Stimulated activated CD4-positive, alpha-beta T cell treated with anti-CD3 and anti-CD28 coated beads, Interleukin-12 subunit alpha, Interleukin-12 subunit beta, amount 100 ng/mL, for 48 hours (primary cell): ENCODE results near the gene TUBB1.

Experiments
- DNase-seq, 3 donors: peaks; one replicate each; pipeline ENCODE4 v3.0.0-alpha.2; 2020; ENCODE audit warnings: low read depth in 2 of 3, low spot score in 1 of 3

Gene TUBB1

GRCh38 chr20:58989196-58989595 is 30.0 kb upstream of the TUBB1 start:
- DNase-seq: no peak

- no peak for DNase-seq
Observed at GRCh38 chr20:58990651-58991445, 28.4 kb upstream of the TUBB1 start.

DNA sequence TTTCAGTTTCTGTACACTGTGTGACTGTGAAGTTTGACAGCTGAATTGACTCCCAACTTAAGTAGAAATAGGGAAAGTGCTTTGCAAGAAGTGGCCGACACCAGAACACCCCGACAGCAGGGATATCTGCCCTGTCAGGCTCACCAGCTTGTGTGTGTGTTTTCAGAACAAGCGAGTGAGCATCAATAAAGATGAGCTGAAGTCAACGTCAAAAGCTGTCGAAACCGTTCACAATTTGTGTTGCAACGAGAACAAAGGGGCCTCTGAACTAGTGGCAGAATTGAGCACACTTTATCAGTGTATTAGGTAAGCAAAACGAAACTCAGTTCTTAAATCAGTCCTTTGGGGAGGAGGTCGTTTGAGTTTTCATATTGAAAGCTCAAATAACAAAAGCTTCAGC is 27.5 kb upstream of the TUBB1 start:
- no peak for DNase-seq

GRCh38 chr20:58992911-58993310 is 26.3 kb upstream of the TUBB1 start:
- no peak for DNase-seq

GRCh38 chr20:58993332-58994248 is 25.6 kb upstream of the TUBB1 start:
- no peak for DNase-seq

DNA sequence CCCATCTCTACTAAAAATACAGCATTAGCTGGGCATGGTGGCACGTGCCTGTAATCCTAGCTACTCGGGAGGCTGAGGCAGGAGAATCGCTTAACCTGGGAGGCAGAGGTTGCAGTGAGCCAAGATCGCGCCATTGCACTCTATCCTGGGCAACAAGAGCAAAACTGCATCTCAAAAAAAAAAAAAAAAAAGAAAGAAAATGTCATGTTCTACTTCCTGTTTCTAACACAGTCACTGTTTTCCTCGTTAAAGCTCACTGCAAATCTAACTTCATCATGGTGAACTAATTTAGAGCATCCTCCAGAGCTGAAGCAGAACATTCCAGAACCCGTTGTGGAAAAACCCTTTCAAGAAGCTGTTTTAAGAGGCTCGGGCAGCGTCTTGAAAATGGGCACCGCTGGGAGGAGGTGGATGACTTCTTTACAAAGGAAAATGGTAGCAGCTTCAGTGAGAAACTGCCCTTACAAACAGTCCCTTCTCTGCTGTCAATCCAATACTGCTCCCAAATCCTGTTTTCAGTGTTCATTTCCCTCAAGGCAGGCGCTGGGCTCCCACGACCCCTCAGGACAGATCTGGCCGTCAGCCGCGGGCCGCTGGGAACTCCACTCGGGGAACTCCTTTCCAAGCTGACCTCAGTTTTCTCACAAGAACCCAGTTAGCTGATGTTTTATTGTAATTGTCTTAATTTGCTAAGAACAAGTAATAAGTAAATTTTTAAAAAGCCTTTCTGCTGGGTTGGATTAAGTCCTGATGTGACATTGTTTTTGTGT is 24.7 kb upstream of the TUBB1 start:
- no peak for DNase-seq

GRCh38 chr20:58995461-58996225 is 23.6 kb upstream of the TUBB1 start:
- DNase-seq: no peak

DNA sequence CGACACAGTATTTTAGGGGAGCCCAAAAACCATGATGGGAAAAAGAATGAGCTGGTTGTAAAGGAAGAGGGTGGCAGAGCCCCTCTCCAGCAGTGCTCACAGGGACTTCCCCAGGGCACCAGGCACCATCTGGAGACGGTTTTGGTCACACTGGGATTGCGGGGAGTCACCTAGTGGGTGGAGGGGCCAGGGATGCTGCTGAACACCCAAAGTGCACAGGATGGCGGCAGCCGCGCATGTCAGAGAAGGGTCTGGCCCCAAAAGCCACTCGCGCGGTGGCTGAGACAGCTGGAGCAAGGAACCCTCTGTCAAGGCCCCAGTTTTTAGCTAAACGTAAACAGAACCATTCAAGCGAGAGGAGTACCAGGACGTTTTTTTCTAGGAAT is 23.0 kb upstream of the TUBB1 start:
- no peak for DNase-seq

GRCh38 chr20:58997141-58997770 is 22.0 kb upstream of the TUBB1 start:
- no peak for DNase-seq

DNA sequence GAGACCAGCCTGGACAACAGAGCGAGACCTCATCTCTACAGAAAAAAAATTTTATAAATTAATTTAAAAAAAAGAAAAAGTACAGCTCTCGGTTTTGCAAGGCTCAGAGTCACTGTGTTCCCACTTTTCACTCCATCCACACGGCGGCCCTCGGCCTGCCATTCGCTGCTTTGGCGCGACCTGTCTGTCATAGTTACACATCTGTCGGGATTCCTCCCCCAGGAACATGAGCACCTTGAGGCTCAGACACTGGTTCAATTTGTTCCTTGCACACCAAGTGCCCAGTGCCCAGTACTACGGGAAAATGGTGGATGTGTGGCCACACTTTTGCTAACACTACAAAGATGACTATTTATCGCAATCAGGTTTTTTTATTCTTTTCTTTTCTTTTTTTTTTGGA is 20.6 kb upstream of the TUBB1 start:
- no peak for DNase-seq

DNA sequence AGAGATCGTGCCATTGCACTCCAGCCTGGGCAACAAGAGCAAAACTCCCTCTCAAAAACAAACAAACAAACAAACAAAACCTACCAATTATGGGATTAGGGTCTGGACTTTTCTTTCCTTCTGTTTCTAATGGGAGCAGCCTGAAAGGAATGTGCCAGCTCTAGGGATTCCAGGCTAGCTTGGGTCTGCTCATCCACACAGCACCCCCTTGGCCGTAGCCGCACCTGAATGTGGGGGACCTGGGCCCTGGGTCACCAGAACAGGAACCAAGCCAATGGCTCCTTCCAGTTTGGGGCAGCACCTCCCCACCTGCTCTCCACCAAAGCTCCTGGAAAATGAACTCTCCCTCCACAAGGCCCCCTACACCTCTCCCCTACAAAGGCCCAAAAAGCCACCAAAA is 18.9 kb upstream of the TUBB1 start:
- no peak for DNase-seq

DNA sequence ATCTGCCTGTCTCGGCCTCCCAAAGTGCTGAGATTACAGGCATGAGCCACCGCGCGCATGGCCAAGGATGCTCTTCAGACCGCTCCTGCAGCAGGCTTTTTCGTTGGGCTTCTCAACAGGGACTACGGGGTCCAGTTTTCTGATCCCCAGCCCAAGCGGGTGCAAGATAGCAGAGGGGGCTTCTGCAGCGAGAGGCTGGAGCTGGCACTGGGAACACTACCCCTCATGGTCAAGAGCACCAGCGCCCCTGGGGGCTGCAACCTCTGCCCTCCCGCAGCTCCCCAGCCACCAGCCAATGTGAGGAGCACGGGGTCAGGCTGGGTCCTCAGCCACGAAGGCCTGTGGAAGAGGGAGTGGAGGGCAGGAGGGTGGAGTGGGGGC is 18.2 kb upstream of the TUBB1 start:
- DNase-seq: no peak

- DNase-seq: no peak
Observed at GRCh38 chr20:59001449-59002171, 17.6 kb upstream of the TUBB1 start.

- no peak for DNase-seq
Observed at GRCh38 chr20:59002388-59002787, 16.8 kb upstream of the TUBB1 start.

DNA sequence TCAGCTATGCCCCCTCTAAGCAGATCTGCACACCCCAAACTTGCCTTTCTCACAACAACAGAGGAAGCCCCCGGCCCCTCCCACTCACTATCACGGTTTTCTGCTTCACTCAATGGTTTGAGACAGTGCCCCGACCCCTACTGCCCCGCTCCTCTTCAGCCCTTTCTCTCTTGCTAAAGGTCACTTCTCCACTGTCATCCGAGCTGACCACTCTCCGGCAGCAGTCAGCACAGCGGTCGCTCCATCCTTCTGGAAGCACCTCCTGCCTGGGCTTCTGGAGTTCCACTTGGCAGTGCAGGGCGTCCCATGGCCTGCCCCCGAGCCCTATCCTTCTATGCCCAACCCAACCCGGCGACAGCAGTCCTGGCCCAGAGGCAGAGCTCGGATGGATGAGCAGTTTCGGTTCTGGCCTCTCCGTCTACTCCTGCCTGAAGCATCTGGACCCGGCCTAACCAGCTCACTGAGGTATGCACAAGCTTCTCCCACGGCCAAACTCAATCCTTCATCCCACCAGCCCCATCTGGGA is 16.3 kb upstream of the TUBB1 start:
- no peak for DNase-seq

- DNase-seq: no peak
Observed at GRCh38 chr20:59003836-59004492, 15.3 kb upstream of the TUBB1 start.

- DNase-seq: peak in 1 of 3 donors; percentile 45
Observed at GRCh38 chr20:59004493-59004762, 14.8 kb upstream of the TUBB1 start.

DNA sequence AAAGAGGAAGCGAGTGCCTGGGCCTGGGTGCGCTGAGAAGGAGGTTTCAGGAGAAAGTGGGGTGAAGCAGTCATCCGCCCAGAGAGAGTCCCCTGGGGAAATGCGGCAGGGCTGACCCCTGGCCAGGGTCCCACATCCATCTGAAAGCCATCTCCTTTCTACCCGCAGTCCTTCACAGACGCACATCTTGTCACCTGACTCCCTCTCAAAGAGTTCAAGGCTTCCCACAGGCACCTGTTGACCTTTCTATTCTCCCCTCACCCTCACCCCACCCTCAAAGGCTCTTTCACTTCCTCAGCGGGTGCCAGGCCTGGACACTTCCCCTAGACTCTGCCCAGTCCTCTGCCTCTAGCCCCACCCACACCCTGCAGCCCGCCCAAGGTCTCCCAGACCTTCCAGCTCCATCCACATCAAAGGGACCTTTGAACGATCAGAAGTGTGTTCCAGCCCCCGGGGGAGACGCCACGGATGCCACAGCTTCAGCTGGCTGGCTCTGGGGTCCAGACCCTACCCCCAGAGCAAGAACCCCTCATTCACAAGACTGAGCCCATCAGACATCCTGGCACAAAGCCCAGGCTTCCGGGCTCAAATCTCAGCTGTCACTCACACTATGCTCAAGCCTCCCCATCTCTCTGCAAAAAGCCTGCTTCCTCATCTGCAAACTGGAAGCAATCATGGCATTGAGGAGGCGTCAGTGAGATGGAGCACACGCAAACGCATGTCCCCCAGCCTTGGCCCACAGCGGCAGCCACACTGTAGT is 14.3 kb upstream of the TUBB1 start:
- DNase-seq: no peak
